HG03460 (cell line): ENCODE results near the gene WDR11.

Source experiments
- ATAC-seq: cut with Tn5 transposase; IDR thresholded peaks from one replicate; pipeline ENCODE4 v1.9.1; 2021; ENCODE audit not compliant: unreplicated experiment

The WDR11 gene

GRCh38 chr10:120850911-120851865 lies at the start of gene WDR11:
Gene WDR11 (plus strand): TSS chr10:120851362. CDS start chr10:120851421, 59 bp downstream.
- peak; percentile 97 for ATAC-seq

- no peak for ATAC-seq
These were observed 48.2 kb upstream of the WDR11 start for GRCh38 chr10:120802935-120803334.

- ATAC-seq = no peak
These were observed 47.2 kb upstream of the WDR11 start for GRCh38 chr10:120803972-120804371.

- ATAC-seq = no peak
These were observed 45.9 kb upstream of the WDR11 start for GRCh38 chr10:120805014-120805812.

GRCh38 chr10:120806081-120806480 lies 45.1 kb upstream of the WDR11 start:
- no peak for ATAC-seq

- ATAC-seq = no peak
These were observed 40.9 kb upstream of the WDR11 start for GRCh38 chr10:120810298-120810697.

- no peak for ATAC-seq
These were observed 38.1 kb upstream of the WDR11 start for GRCh38 chr10:120813085-120813484.

- ATAC-seq = no peak
These were observed 32.9 kb upstream of the WDR11 start for GRCh38 chr10:120818301-120818700.

- no peak for ATAC-seq
These were observed 31.8 kb upstream of the WDR11 start for GRCh38 chr10:120819366-120819765.

- no peak for ATAC-seq
These were observed 27.9 kb upstream of the WDR11 start for GRCh38 chr10:120823266-120823665.

GRCh38 chr10:120824881-120825309 lies 26.3 kb upstream of the WDR11 start:
- no peak for ATAC-seq

GRCh38 chr10:120825878-120826769 lies 25.0 kb upstream of the WDR11 start:
- ATAC-seq = no peak

GRCh38 chr10:120827251-120827875 lies 23.8 kb upstream of the WDR11 start:
- no peak for ATAC-seq

- ATAC-seq = no peak
These were observed 22.3 kb upstream of the WDR11 start for GRCh38 chr10:120828763-120829319.

GRCh38 chr10:120832106-120832505 lies 19.1 kb upstream of the WDR11 start:
- no peak for ATAC-seq

GRCh38 chr10:120833222-120833928 lies 17.8 kb upstream of the WDR11 start:
- ATAC-seq = no peak

- no peak for ATAC-seq
These were observed 15.6 kb upstream of the WDR11 start for GRCh38 chr10:120835603-120836002.

GRCh38 chr10:120838941-120839340 lies 12.2 kb upstream of the WDR11 start:
- no peak for ATAC-seq

GRCh38 chr10:120841522-120842189 lies 9.5 kb upstream of the WDR11 start:
- ATAC-seq = no peak
